GM18951 (cell line): ENCODE measurements around the gene KCNK1.

Source experiments
- POLR2A ChIP-seq: IDR thresholded peaks from 4 replicates; pipeline ENCODE4 v1.6.1; 2011; ENCODE audit warnings: mild to moderate bottlenecking; ENCODE audit not compliant: insufficient read length, insufficient read depth; ENCODE audit errors: extremely low read depth
- in situ Hi-C: fragments of 300-500 bp; cut with MboI; formaldehyde crosslinking; loops from one replicate; pipeline ENCODE4 v1.12.0; 2022; ENCODE audit warnings: low sequenced_read_pairs, mixed read lengths, inconsistent platforms; ENCODE audit not compliant: unreplicated experiment

Gene KCNK1

DNA sequence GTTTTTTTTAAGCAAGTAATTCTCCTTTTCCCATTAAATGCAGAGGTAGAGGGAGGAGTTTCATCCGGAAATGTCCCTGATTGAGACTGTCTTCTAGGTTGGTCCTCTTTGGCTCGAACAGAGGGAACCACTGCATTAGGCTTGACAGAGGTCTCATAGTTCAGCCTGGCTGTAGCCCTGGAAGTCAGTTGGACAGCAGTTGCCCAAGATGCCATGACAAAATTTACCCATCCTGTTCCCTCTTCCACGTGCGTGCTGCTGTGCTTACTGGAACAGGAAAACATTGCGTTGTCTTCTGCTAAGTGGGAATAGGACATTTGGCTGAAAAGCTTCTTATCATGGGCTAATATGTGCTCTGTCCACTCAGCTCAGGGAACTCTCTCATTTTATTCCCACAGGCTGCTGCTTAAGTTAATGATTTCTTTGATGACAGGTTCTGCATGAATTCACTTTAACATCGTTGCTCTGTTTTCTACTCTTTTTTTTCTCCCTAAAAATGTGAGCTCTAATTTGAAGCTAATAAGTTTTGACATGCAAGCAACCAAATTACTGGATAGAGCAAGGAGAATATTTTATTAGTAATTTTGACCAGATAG, 18.0 kb downstream of the KCNK1 start:
- in situ Hi-C loops = no loop called here
- TF ChIP-seq POLR2A = no peak

DNA sequence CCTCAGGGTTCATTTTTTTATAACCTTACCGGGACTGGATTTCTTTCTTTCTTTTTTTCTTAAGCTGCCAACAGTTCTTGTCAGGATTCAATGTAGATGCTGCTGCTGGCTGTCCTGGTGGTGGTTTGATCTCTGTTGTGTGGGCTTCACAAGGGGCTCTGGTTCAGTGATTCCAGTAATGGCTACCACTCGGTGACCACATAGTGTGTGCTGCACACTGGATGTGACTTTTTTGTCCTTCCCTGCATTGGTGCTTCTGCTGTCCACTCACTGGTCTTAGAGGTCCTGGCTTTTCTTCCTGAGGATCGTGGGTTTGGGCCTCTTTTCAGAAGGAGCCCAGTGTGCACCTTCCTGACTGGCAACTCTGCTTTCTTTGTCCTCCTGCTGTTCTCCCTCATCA, 18.5 kb downstream of the KCNK1 start:
- TF ChIP-seq POLR2A = no peak
- in situ Hi-C loops = no loop called here

DNA sequence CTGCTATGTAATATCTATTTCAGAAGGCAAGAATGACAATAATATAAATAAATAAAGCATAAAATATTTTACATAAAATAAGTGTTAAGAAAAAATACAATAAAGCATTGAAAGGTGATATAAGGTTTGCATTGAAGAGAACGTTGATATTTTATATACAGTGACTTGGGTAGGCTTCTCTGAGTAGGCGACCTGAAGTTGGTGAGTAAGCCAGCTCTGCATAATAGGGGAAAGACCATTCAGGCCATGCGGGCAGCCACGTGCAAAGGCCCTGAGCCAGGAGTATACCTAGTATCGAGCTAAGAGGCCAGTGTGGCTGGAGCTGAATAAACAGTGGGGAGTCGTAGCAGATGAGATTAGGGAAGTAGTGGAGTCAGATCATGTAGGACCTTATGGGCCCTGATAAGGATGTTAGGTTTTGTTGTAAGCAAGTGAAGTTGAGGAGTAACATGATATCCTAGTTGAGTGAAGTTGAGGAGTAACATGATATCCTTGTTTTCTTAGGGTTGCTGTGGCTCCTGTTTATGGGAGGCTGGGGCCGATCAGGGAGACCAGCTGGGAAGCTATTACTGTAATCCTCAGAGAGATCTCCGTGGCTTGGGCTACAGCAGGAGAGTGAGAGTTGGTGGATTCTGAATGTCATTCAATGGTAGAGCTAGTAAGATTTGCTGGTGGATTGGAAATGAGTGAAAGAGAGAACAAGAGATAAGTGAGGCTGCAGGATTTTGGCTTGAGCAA, 22.0 kb downstream of the KCNK1 start:
- in situ Hi-C loops = no loop called here
- TF ChIP-seq POLR2A = no peak

- TF ChIP-seq POLR2A = no peak
- in situ Hi-C loops = no loop called here
These were observed 22.6 kb downstream of the KCNK1 start for GRCh38 chr1:233636503-233636877.

GRCh38 chr1:233638513-233638912, 24.6 kb downstream of the KCNK1 start:
- no peak for TF ChIP-seq POLR2A
- in situ Hi-C loops = no loop called here

GRCh38 chr1:233639611-233640010, 25.7 kb downstream of the KCNK1 start:
- TF ChIP-seq POLR2A = no peak
- in situ Hi-C loops = no loop called here

GRCh38 chr1:233640179-233640578, 26.3 kb downstream of the KCNK1 start:
- TF ChIP-seq POLR2A = no peak
- in situ Hi-C loops = no loop called here

DNA sequence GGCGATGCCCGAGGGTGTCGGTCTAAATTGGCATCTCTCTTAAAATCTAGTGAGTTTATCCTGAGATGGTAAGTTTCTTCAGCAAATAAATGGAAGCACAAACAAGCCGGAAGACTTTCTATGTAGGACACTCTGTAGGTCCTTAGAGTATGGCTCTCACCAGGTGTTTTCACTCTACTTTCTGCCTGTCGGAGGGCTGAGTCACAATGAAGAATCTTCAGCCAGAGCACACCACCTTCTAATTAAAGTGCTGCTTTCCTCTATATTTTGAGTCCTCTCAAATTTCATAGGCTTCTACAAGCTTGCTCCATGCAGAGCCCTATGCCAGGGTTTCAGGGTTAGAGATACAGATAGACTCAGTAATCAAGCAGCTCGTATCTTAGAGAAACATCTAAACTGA, 27.1 kb downstream of the KCNK1 start:
- no peak for TF ChIP-seq POLR2A
- in situ Hi-C loops = no loop called here

DNA sequence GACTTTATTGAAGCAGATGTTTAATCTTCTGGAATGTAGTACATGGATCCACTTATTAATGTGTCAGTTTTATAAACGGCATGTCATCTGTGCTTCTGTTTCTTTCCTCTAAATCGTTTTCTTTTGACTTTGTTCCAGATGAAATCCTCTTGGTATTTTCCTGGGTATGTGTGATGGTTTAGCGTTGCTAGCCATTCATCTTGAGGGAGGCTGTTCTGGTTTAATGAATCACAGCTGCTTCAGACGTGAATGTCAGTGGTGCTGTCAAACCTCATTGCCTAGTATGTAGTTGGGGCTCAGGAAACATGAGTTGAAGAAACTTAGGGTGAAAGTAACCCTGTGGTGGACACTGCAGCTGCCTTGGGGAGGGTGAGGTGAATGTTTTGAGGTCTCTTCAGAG, 33.2 kb downstream of the KCNK1 start:
- in situ Hi-C loops = no loop called here
- no peak for TF ChIP-seq POLR2A

DNA sequence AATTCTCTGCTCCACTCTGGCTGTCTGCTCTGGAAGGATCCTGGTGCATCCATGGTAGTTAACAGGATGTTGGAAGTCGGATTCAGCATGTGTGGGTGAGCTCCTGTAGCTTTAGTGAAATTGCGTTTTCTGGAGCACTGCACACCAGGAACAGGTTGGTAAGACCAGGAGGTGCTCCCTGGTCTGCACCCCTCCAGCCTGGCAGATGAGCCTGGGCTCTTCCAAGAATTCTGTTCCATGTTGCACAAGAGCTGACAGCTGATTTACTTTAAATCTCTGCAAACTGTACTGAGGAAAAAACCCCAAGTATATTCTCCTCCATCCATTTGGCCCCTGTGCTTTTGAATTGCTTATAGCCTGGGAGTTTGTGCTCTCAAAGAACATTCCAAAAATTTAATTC, 33.7 kb downstream of the KCNK1 start:
- TF ChIP-seq POLR2A = no peak
- in situ Hi-C loops = no loop called here

DNA sequence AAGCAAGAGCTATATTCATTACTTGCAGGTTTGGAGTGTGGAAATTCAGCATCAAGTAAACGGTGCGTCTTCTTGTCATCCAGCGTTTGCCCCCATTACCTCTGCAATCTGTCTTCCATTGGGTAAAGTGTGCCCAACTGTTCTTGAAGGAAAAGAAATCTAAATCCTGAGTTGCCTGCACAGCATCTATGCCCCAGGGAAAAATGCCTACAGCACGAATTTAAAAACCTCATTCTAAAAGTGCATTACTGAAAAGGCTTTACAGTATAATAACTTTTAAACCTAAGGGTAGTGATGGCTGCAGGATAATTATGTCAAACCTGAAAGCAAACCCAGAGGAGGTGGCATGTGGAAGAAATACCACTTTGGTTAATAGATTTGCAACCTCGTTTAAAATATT, 37.2 kb downstream of the KCNK1 start:
- no peak for TF ChIP-seq POLR2A
- in situ Hi-C loops = no loop called here

DNA sequence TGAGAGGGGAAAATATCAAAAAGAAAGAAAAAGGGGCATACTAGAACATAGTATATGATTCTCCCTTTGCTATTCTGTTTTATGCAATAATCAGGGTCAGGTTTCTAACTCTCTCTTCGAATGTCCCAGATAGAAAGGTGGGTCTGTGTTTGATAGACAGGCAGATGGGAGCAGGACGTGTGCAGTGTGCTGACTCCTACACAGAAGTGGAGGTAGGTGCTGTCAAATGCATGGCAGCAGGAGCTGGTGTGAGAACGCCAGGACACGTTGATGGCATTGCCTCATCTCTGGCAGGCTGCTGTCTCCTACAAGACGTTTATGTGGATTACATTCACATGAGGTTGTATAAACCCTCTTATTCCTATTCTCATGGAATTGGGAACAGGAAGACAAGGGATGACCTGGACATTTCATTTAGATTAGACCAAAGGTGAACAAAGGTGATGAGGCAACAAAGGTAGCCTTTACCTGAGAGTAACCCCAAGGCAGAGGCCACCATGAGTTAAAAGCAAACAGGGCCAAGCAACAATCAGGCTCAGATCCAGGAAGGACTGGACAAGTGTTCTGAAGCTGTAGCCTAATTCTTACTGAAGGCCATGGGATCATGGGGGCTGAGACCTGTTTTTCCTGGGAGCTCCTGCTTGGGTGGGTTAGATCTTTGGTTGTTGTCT, 37.8 kb downstream of the KCNK1 start:
- in situ Hi-C loops = no loop called here
- no peak for TF ChIP-seq POLR2A

GRCh38 chr1:233652526-233652925, 38.6 kb downstream of the KCNK1 start:
- in situ Hi-C loops = no loop called here
- no peak for TF ChIP-seq POLR2A

DNA sequence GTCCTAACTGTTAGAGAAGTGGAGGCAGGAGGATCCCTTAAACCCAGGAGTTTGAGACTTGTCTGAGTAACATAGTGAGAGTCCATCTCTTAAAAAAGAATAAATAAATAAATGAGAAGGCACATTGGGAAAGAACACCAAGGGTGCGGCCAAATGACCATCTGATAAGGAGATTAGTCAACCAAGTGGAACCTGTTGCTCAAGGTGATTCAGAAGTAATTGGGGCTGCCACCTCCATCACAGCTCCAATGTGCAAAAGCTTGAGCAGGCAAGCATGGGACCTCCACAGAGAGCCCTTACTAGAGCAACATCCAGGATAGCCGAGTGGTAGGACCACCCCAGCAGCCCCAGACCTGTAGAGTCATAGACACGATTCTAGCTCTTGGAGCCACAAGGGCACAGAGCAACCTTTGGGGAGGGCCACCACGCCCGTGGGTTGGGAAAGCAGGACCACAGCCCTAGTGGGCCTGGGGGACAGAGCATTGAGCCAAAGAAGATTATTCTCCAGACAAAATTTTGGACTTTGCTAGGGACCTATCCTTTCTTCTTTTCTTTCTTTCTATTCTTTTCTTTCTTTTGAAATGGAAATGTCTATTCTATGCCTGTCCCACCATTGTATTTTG, 40.9 kb downstream of the KCNK1 start:
- TF ChIP-seq POLR2A = no peak
- in situ Hi-C loops = no loop called here

- no peak for TF ChIP-seq POLR2A
- in situ Hi-C loops = no loop called here
These were observed 41.4 kb downstream of the KCNK1 start for GRCh38 chr1:233655301-233655740.
